Progenitor cell of endocrine pancreas (in vitro differentiated cells): Measurements from ENCODE around the gene ZNHIT2. TPM values are rescaled to one million over a fixed set of nuclear protein-coding genes. Genes with fewer than 3 reads are reported as not detected.

Experiments used
- DNase-seq: peaks from one replicate; pipeline ENCODE4 v3.0.0; 2021; ENCODE audit warnings: low spot score; ENCODE audit not compliant: unreplicated experiment
- H3K27ac Mint-ChIP-seq: 2 replicates; pipeline ENCODE4 v1.8.0; 2021; ENCODE audit warnings: mild to moderate bottlenecking, moderate library complexity, mixed read lengths
- H3K27me3 Mint-ChIP-seq: 2 replicates; pipeline ENCODE4 v1.8.0; 2021; ENCODE audit warnings: mixed read lengths
- H3K36me3 Mint-ChIP-seq: 2 replicates; pipeline ENCODE4 v1.8.0; 2022; ENCODE audit warnings: mixed read lengths; ENCODE audit not compliant: insufficient read depth
- H3K4me1 Mint-ChIP-seq: 2 replicates; pipeline ENCODE4 v1.8.0; 2021; ENCODE audit warnings: low read depth, mixed read lengths
- H3K4me3 Mint-ChIP-seq: 2 replicates; pipeline ENCODE4 v1.8.0; 2021; ENCODE audit warnings: low read depth, mild to moderate bottlenecking, moderate library complexity, mixed read lengths
- H3K9me3 Mint-ChIP-seq: 2 replicates; pipeline ENCODE4 v1.8.0; 2021; ENCODE audit warnings: low read depth, mixed read lengths
- CTCF ChIP-seq: fragments of 200-600 bp; sonication (generic); IDR thresholded peaks from one replicate; pipeline ENCODE4 v1.5.0; 2021; ENCODE audit warnings: antibody characterized with exemption, mild to moderate bottlenecking; ENCODE audit not compliant: unreplicated experiment
- total RNA-seq: library from RNA; stranded (reverse); gene quantifications from 2 replicates; pipeline ENCODE4 v1.2.1, GENCODE V29; 2021

ZNHIT2 gene
- total RNA-seq, 1 donor from 2014 or later = 11.8 TPM

GRCh38 chr11:65116370-65117205 is 913 bp downstream of the ZNHIT2 start:
- Mint-ChIP-seq H3K4me3 (peak overlapping the region; percentile 86), H3K4me1 (peaks cover 16% of the 10 kb centered on the region), H3K27me3 (no peaks in the 10 kb centered on the region), H3K27ac (peak overlapping the region; percentile 95), H3K9me3 (no peaks in the 10 kb centered on the region), H3K36me3 (peaks cover 17% of the 10 kb centered on the region)
- no peak for TF ChIP-seq CTCF
- no peak for DNase-seq

DNA sequence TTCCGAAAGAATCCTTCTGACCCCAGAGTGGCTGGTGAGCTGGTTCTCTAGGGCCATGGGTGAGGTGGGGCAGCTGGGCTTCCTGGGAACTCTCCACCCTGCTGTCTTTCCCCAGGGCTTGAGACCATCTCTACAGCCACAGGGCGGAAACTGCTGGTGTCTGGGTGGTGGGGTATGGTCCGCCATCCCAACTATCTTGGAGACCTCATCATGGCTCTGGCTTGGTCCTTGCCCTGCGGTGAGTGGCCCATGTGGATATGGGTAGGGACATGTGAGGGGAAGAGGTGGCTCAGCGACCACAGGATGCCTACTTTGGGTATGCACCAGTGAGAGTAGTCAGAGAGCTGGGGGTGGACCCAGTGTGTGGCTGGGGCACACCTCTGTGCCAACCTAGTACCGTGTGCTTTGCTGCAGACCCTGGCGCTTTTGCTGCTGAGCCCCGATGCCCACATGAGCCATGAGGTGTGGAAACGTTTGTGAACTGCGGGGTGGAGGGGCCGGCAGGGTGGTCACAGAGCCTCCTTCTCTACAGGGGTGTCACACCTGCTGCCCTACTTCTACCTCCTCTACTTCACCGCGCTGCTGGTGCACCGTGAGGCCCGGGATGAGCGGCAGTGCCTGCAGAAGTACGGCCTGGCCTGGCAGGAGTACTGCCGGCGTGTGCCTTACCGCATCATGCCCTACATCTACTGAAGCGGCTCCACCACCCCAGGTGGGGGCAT is 2.0 kb downstream of the ZNHIT2 start:
- peak overlapping the region; percentile 33 for H3K27ac Mint-ChIP-seq
- peak overlapping the region; percentile 86 for H3K4me3 Mint-ChIP-seq
- H3K9me3 Mint-ChIP-seq = no peaks in the 10 kb centered on the region
- TF ChIP-seq CTCF = no peak
- H3K27me3 Mint-ChIP-seq = no peaks in the 10 kb centered on the region
- peaks cover 11% of the 10 kb centered on the region for H3K36me3 Mint-ChIP-seq
- H3K4me1 Mint-ChIP-seq = peaks cover 11% of the 10 kb centered on the region
- no peak for DNase-seq

- H3K4me1 Mint-ChIP-seq = peaks cover 11% of the 10 kb centered on the region
- peaks cover 11% of the 10 kb centered on the region for H3K36me3 Mint-ChIP-seq
- no peak for DNase-seq
- no peak for TF ChIP-seq CTCF
- H3K27ac Mint-ChIP-seq = no peak overlapping the region
- no peaks in the 10 kb centered on the region for H3K9me3 Mint-ChIP-seq
- no peaks in the 10 kb centered on the region for H3K27me3 Mint-ChIP-seq
- no peak overlapping the region for H3K4me3 Mint-ChIP-seq
These were observed 2.8 kb downstream of the ZNHIT2 start for GRCh38 chr11:65114538-65115171.

- H3K27ac Mint-ChIP-seq = no peak overlapping the region
- peaks cover 11% of the 10 kb centered on the region for H3K4me1 Mint-ChIP-seq
- no peak for DNase-seq
- H3K9me3 Mint-ChIP-seq = no peaks in the 10 kb centered on the region
- peaks cover 9% of the 10 kb centered on the region for H3K36me3 Mint-ChIP-seq
- TF ChIP-seq CTCF = no peak
- H3K4me3 Mint-ChIP-seq = peak overlapping the region; percentile 95
- no peaks in the 10 kb centered on the region for H3K27me3 Mint-ChIP-seq
These were observed 3.7 kb downstream of the ZNHIT2 start for GRCh38 chr11:65113839-65114238.

DNA sequence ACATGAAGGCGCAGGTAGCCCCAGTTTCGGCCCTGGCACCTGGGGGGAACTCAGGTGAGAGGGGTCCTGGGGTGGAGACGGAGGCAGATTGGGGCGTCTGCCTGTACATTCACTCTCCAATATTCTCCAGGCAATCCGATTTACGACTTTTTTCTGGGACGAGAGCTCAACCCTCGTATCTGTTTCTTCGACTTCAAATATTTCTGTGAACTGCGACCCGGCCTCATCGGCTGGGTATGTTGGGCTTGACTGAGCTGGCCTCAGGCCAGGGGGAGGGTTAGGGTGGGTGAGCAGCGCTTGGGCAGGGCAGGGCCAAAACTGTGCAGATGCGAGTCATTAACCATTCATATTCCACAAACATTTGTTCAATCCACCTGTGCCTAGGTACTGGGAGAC is 4.1 kb downstream of the ZNHIT2 start:
- no peaks in the 10 kb centered on the region for H3K9me3 Mint-ChIP-seq
- peak overlapping the region; percentile 95 for H3K4me3 Mint-ChIP-seq
- peak overlapping the region; percentile 87 for H3K27ac Mint-ChIP-seq
- H3K36me3 Mint-ChIP-seq = peaks cover 4% of the 10 kb centered on the region
- no peak for TF ChIP-seq CTCF
- no peaks in the 10 kb centered on the region for H3K27me3 Mint-ChIP-seq
- no peak for DNase-seq
- H3K4me1 Mint-ChIP-seq = peaks cover 11% of the 10 kb centered on the region
